Breast epithelium (tissue), 3 donors: ENCODE results near the gene ABHD12B.

Source experiments
- CTCF ChIP-seq, 3 donors: fragments of 450-650 bp; IDR thresholded peaks; one replicate each; pipeline ENCODE4 v1.5.1; 2016 to 2017; ENCODE audit warnings: antibody characterized with exemption in 3 of 3, mild to moderate bottlenecking in 3 of 3, moderate library complexity in 3 of 3
- POLR2A ChIP-seq: fragments of 450-650 bp; IDR thresholded peaks from one replicate; pipeline ENCODE4 v1.6.1; 2016; ENCODE audit warnings: antibody characterized with exemption, mild to moderate bottlenecking, moderate library complexity

GRCh38 chr14:50837271-50837670, 34.6 kb upstream of the ABHD12B start:
- TF ChIP-seq CTCF (IDR thresholded peaks at IDR 0.05) (no peak), POLR2A (no peak)
